HepG2 (cell line): Measurements from ENCODE around the gene PRSS33. TPM values are rescaled to one million over a fixed set of nuclear protein-coding genes. Genes with fewer than 3 reads are reported as not detected.

Experiments used
- ATAC-seq: fragments of 200-7000 bp; cut with Tn5 transposase; 3 replicates; pipeline ENCODE4 v1.9.1; 2020; ENCODE audit warnings: mild to moderate bottlenecking, moderate library complexity
- BruUV-seq: library from RNA; stranded (reverse); fragments of 400-500 nt; replicated peaks from 2 replicates; lab custom pipeline; 2021; lab: Mats Ljungman, UMichigan
- CTCF ChIA-PET: fragments of 300-600 bp; formaldehyde crosslinking; extraction: SDS; loops from one replicate; lab custom pipeline; 2021; ENCODE audit warnings: low total read pairs, inconsistent platforms, low intra/inter-chr PET ratio; lab: Yijun Ruan, JAX
- POLR2A ChIA-PET: fragments of 350-600 bp; sonication (Branson Sonifier 250); formaldehyde crosslinking; loops from one replicate; lab custom pipeline; 2020; ENCODE audit warnings: antibody characterized with exemption, inconsistent platforms; lab: Yijun Ruan, JAX
- DNase-seq: peaks from one replicate; pipeline ENCODE4 v3.0.0-alpha.2; 2015; ENCODE audit warnings: low spot score
- FAIRE-seq: peaks from 3 replicates; lab custom pipeline; 2011; peaks lifted over from hg19 to GRCh38; lab: Jason Lieb, UNC
- H2AFZ ChIP-seq: one replicate; pipeline ENCODE4 v1.6.1; 2011; ENCODE audit warnings: low read length, inconsistent platforms
- H3K27ac ChIP-seq: fragments of 300-600 bp; 3 replicates; pipeline ENCODE4 v1.8.0; 2011; ENCODE audit warnings: mixed run types, mild to moderate bottlenecking, mixed read lengths, low read length, inconsistent platforms; ENCODE audit not compliant: insufficient read depth; ENCODE audit errors: extremely low read length
- H3K27me3 ChIP-seq, 2 experiments: fragments of 200-600 bp in 1 of 2; 2 replicates in 1 of 2; 3 replicates in 1 of 2; pipeline versions ENCODE4 v1.6.0 to v1.8.0; 2011; ENCODE audit warnings: low read length in 2 of 2, mild to moderate bottlenecking in 2 of 2, moderate library complexity in 2 of 2, inconsistent platforms in 1 of 2; ENCODE audit not compliant: insufficient read depth in 2 of 2, control insufficient read depth in 1 of 2
- H3K36me3 ChIP-seq, 2 experiments: fragments of 200-600 bp in 1 of 2; replicated peaks in 1 of 2; 2 replicates in 1 of 2; 3 replicates in 1 of 2; pipeline versions ENCODE4 v1.5.1 to v1.8.0; 2011; ENCODE audit warnings: low read length in 2 of 2, inconsistent platforms in 1 of 2; ENCODE audit not compliant: insufficient read depth in 2 of 2, control insufficient read depth in 1 of 2
- H3K4me1 ChIP-seq: 2 replicates; pipeline ENCODE4 v1.5.1; 2012; ENCODE audit warnings: low read length, inconsistent platforms; ENCODE audit not compliant: insufficient read depth
- H3K4me2 ChIP-seq: 2 replicates; pipeline ENCODE4 v1.6.0; 2011; ENCODE audit warnings: low read depth, low read length, inconsistent platforms
- H3K4me3 ChIP-seq, 3 experiments: fragments of 200-600 bp in 1 of 3; sonication (generic), shearing (Covaris generic) in 1 of 3; replicated peaks in 1 of 3; 2 replicates each; pipeline ENCODE4 v1.5.1; 2011 to 2016; ENCODE audit warnings: low read length in 3 of 3, inconsistent platforms in 2 of 3, low read depth in 2 of 3, mild to moderate bottlenecking in 2 of 3, control low read depth in 1 of 3, mixed read lengths in 1 of 3; ENCODE audit not compliant: insufficient read depth in 1 of 3
- H3K79me2 ChIP-seq: one replicate; pipeline ENCODE4 v1.6.1; 2011; ENCODE audit warnings: low read length, inconsistent platforms; ENCODE audit not compliant: insufficient read depth
- H3K9ac ChIP-seq: 2 replicates; pipeline ENCODE4 v1.6.0; 2011; ENCODE audit warnings: mild to moderate bottlenecking, low read depth, low read length, inconsistent platforms; ENCODE audit not compliant: insufficient read depth
- H3K9me3 ChIP-seq: 2 replicates; pipeline ENCODE4 v1.5.1; 2012; ENCODE audit warnings: mild to moderate bottlenecking, low read length
- H4K20me1 ChIP-seq: 2 replicates; pipeline ENCODE4 v1.6.0; 2011; ENCODE audit warnings: inconsistent platforms, mild to moderate bottlenecking, low read length, moderate library complexity; ENCODE audit not compliant: insufficient read depth
- BATF2 ChIP-seq: sonication (generic); formaldehyde crosslinking; IDR thresholded peaks from 2 replicates; pipeline ENCODE4 v1.8.0; 2022; ENCODE audit warnings: mild to moderate bottlenecking, missing genetic modification reagents, moderate library complexity
- BORCS8-MEF2B ChIP-seq: sonication (generic); formaldehyde crosslinking; IDR thresholded peaks from 2 replicates; pipeline ENCODE4 v1.8.0; 2022; ENCODE audit warnings: mild to moderate bottlenecking, missing genetic modification reagents
- CBX5 ChIP-seq: sonication (generic); formaldehyde crosslinking; IDR thresholded peaks from 2 replicates; pipeline ENCODE4 v1.4.0; 2020; ENCODE audit warnings: missing genetic modification reagents, borderline replicate concordance
- NPAS2 ChIP-seq: sonication (generic); formaldehyde crosslinking; IDR thresholded peaks from 2 replicates; pipeline ENCODE4 v1.8.0; 2022; ENCODE audit warnings: mild to moderate bottlenecking, missing genetic modification reagents, borderline replicate concordance
- REPIN1 ChIP-seq: sonication (generic); formaldehyde crosslinking; IDR thresholded peaks from 2 replicates; pipeline ENCODE4 v1.8.0; 2022; ENCODE audit warnings: missing genetic modification reagents, low read depth, mild to moderate bottlenecking, borderline replicate concordance
- RXRA ChIP-seq: sonication (generic); formaldehyde crosslinking; IDR thresholded peaks from 2 replicates; pipeline ENCODE4 v1.5.1; 2020; ENCODE audit warnings: missing genetic modification reagents
- SSRP1 ChIP-seq: IDR thresholded peaks from 2 replicates; pipeline ENCODE4 v1.6.1; 2016; ENCODE audit warnings: control low read depth
- SUZ12 ChIP-seq: fragments of 150-350 bp; IDR thresholded peaks from 2 replicates; pipeline ENCODE4 v1.6.1; 2014; ENCODE audit warnings: low read depth, low read length
- ZNF263 ChIP-seq: sonication (generic); formaldehyde crosslinking; IDR thresholded peaks from 2 replicates; pipeline ENCODE4 v1.4.0; 2020; ENCODE audit warnings: missing genetic modification reagents
- WGBS: methylation state at CpG from one replicate; pipeline ENCODE4 v1.1.6; 2017; ENCODE audit warnings: low lambda C conversion rate; 5-methylcytosine and 5-hydroxymethylcytosine counted together
- in situ Hi-C: cut with HindIII; loops from 2 replicates; pipeline ENCODE4 v1.10.0; 2017; ENCODE audit warnings: low pct_unique_long_range_greater_than_20kb; ENCODE audit not compliant: extremely low pct_ligation_motif_present
- intact Hi-C: fragments of 100-400 bp; cut with micrococcal nuclease; formaldehyde crosslinking; loops from one replicate; pipeline ENCODE4 v1.10.0; 2022; ENCODE audit not compliant: unreplicated experiment
- polyA plus RNA-seq, 8 experiments: library from polyadenylated mRNA; depleted of rRNA in 3 of 8; stranded (reverse) in 7 of 8; unstranded in 1 of 8; fragments of >200 nt; fragmentation: Illumina TruSeq in 4 of 8; extraction: Trizol in 4 of 8; gene quantifications; 2 replicates each; pipeline versions ENCODE4 v1.2.1 to v1.2.3, GENCODE V29; 2011 to 2016; ENCODE audit warnings: low read depth in 4 of 8, missing spikeins in 1 of 8, mixed read lengths in 1 of 8; ENCODE audit not compliant: insufficient read depth in 1 of 8
- total RNA-seq, 5 experiments: library from RNA; depleted of rRNA; stranded (reverse); fragments of >200 nt; fragmentation: Illumina TruSeq; extraction: Trizol; gene quantifications; 2 replicates each; pipeline ENCODE4 v1.2.3, GENCODE V29; 2016; ENCODE audit warnings: low read depth in 1 of 5
- TF ChIP-seq, protein P1 (sequence below): sonication (generic); formaldehyde crosslinking; IDR thresholded peaks from 2 replicates; pipeline ENCODE4 v1.5.0; 2020; ENCODE audit warnings: mild to moderate bottlenecking, missing genetic modification reagents
- TF ChIP-seq, protein P2 (sequence below): IDR thresholded peaks from 2 replicates; pipeline ENCODE4 v1.6.1; 2016; ENCODE audit warnings: low read depth, borderline replicate concordance
- TF ChIP-seq, protein P3 (sequence below): sonication (generic); formaldehyde crosslinking; IDR thresholded peaks from 2 replicates; pipeline ENCODE4 v1.8.1; 2023; ENCODE audit warnings: mild to moderate bottlenecking, missing genetic modification reagents
- TF ChIP-seq, protein P4 (sequence below): sonication (generic); formaldehyde crosslinking; IDR thresholded peaks from 2 replicates; pipeline ENCODE4 v1.5.1; 2020; ENCODE audit warnings: mild to moderate bottlenecking, missing genetic modification reagents, borderline replicate concordance

The PRSS33 gene
- total and polyA plus RNA-seq, 2 of the 13 experiments (the other 11 are each of a cell fraction or from before 2014, with no cell fraction given): not detected

DNA sequence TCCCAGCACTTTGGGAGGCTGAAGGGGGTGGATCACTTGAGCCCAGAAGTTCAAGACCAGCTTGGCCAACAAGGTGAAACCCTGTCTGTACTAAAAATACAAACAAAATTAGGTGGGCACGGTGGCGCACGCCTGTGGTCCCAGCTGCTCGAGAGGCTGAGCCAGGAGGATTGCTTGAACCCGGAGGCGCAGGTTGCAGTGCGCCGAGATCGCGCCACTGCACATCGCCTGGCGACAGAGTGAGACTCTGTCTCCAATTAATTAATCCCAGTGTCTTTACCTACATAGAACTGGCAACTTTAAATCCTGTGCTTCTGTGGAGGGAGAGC lies 8.8 kb downstream of the PRSS33 start (continued):
- TF ChIP-seq, protein P1, sequence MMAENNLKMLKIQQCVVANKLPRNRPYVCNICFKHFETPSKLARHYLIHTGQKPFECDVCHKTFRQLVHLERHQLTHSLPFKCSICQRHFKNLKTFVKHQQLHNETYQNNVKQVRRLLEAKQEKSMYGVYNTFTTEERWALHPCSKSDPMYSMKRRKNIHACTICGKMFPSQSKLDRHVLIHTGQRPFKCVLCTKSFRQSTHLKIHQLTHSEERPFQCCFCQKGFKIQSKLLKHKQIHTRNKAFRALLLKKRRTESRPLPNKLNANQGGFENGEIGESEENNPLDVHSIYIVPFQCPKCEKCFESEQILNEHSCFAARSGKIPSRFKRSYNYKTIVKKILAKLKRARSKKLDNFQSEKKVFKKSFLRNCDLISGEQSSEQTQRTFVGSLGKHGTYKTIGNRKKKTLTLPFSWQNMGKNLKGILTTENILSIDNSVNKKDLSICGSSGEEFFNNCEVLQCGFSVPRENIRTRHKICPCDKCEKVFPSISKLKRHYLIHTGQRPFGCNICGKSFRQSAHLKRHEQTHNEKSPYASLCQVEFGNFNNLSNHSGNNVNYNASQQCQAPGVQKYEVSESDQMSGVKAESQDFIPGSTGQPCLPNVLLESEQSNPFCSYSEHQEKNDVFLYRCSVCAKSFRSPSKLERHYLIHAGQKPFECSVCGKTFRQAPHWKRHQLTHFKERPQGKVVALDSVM: peak; percentile 35; the same call in 1 of the 2 replicates
- TF ChIP-seq SUZ12: no peak

- H2AFZ ChIP-seq: no peak overlapping the region
- no peak for DNase-seq
- no peaks in the 10 kb centered on the region for H4K20me1 ChIP-seq
- peaks cover 11 to 19% of the 10 kb centered on the region in 2 experiments; a peak in 4 of 5 replicates for H3K36me3 ChIP-seq
- POLR2A ChIA-PET: interaction anchor here (1.1 to 6.1 kb wide), 8 partner anchors 10 to 127 kb away, joined by 3 to 74 read pairs (median 4); partner anchors contain the start of genes FLYWCH2, PRSS33, SRRM2 and ZG16B
- 34% methylated on average over 17 of the region's 27 CpGs for WGBS
- H3K27me3 ChIP-seq: peaks cover 0 to 9% of the 10 kb centered on the region in 2 experiments; a peak in 3 of 5 replicates
- H3K4me1 ChIP-seq: peaks cover 25% of the 10 kb centered on the region
- no TSS peak for BruUV-seq
- peak overlapping the region; percentile 83 to 100 (median 98) for H3K4me3 ChIP-seq
- peak overlapping the region; percentile 100 for H3K9ac ChIP-seq
- CTCF ChIA-PET: no interaction called here
- in situ Hi-C loops: no loop called here
- FAIRE-seq: no peak
- peak overlapping the region; percentile 95 for H3K27ac ChIP-seq
- peaks cover 34% of the 10 kb centered on the region for H3K79me2 ChIP-seq
- peak; percentile 8; the same call in 2 of the 3 replicates for ATAC-seq
- H3K9me3 ChIP-seq: no peaks in the 10 kb centered on the region
- intact Hi-C loops: no loop called here
- H3K4me2 ChIP-seq: peak overlapping the region; percentile 100
- TF ChIP-seq, protein P2, sequence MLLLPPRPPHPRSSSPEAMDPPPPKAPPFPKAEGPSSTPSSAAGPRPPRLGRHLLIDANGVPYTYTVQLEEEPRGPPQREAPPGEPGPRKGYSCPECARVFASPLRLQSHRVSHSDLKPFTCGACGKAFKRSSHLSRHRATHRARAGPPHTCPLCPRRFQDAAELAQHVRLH (CRISPR knock-in tag): 0 out of 2 replicates have a peak, but pooled peaks have one; percentile 6
- TF ChIP-seq ZNF263 (CRISPR knock-in tag) (peak; percentile 68), SSRP1 (0 out of 2 replicates have a peak, but pooled peaks have one; percentile 68), REPIN1 (0 out of 2 replicates have a peak, but pooled peaks have one; percentile 31), RXRA (no peak), BATF2 (CRISPR knock-in tag) (no peak), NPAS2 (CRISPR knock-in tag) (no peak), BORCS8-MEF2B (CRISPR knock-in tag) (no peak), CBX5 (CRISPR knock-in tag) (0 out of 2 replicates have a peak, but pooled peaks have one; percentile 25)
- TF ChIP-seq, protein P3, sequence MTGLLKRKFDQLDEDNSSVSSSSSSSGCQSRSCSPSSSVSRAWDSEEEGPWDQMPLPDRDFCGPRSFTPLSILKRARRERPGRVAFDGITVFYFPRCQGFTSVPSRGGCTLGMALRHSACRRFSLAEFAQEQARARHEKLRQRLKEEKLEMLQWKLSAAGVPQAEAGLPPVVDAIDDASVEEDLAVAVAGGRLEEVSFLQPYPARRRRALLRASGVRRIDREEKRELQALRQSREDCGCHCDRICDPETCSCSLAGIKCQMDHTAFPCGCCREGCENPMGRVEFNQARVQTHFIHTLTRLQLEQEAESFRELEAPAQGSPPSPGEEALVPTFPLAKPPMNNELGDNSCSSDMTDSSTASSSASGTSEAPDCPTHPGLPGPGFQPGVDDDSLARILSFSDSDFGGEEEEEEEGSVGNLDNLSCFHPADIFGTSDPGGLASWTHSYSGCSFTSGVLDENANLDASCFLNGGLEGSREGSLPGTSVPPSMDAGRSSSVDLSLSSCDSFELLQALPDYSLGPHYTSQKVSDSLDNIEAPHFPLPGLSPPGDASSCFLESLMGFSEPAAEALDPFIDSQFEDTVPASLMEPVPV: 0 out of 2 replicates have a peak, but pooled peaks have one; percentile 62
- TF ChIP-seq, protein P4, sequence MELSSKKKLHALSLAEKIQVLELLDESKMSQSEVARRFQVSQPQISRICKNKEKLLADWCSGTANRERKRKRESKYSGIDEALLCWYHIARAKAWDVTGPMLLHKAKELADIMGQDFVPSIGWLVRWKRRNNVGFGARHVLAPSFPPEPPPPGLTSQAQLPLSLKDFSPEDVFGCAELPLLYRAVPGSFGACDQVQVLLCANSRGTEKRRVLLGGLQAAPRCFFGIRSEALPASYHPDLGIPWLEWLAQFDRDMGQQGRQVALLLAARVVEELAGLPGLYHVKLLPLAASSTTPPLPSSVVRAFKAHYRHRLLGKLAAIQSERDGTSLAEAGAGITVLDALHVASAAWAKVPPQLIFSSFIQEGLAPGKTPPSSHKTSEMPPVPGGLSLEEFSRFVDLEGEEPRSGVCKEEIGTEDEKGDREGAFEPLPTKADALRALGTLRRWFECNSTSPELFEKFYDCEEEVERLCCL (CRISPR knock-in tag): peak; percentile 52; the same call in 1 of the 2 replicates
Measured at GRCh38 chr16:2777903-2778629, 9.3 kb downstream of the PRSS33 start.
